ENCODE data around the gene TM4SF18.
"Not testable (repeated sequence)": the region's sequence is repeated elsewhere in the genome, so short reads cannot be mapped to it uniquely, and the experiment has no call there.

The TM4SF18 gene

DNA sequence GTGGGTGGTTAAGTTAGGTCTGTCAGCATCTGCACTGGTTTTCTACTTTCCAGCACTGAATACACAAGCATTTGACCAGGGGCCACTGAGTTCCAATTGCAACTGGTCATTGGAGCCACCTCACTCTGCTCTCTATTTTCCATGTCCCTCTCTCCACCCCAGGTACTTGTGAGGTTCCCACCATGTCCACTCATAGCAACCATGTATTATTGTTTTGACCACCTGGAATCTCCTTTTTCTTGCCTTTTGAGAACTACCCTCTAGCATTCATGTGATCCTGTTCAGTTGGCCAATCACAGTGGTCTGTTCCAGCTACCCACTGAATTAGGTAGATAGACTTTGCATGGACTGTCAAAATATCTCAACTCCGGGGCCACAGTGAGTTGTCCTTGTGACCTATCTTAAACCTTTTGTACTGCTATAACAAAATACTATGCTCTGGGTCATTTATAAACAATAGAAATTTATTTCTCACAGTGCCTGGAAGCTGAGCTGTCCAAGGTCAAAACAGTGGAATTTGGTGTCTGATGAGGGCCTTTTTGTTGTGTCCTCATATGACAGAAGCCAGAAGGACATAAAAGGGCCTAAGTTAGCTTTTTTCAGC lies 20.2 kb upstream of the TM4SF18 start:
- no peak overlapping the region for H3K27ac Mint-ChIP-seq
- no peak for ATAC-seq
- no peak overlapping the region for H3K4me3 Mint-ChIP-seq
- DNase-seq = no peak
- H3K27me3 Mint-ChIP-seq = peaks cover 16% of the 10 kb centered on the region
- H3K4me1 Mint-ChIP-seq = no peaks in the 10 kb centered on the region
- H3K36me3 Mint-ChIP-seq (ENCODE audit: low read depth) = no peaks in the 10 kb centered on the region
- no peaks in the 10 kb centered on the region for H3K9me3 Mint-ChIP-seq

DNA sequence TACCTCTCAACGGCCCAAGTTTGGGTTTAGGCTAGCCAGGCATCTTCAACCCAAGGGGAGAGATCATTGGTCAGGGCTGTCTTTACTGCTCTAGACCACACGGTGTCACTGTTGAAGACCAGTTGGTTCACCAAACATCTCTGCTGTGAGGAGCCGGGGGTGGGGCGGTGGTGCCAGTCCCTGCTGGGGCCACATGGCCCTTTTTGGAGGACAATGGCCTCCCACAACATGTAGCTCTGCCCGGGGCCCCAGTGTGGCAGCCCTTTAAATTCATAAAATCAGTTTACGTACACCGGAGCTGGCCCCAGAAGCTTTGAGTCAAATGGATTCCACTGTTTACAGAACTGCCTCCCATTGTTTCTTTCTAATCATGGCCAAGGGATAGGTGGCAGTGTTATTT lies 19.1 kb upstream of the TM4SF18 start:
- no peak overlapping the region for H3K4me3 Mint-ChIP-seq
- DNase-seq (peak; percentile 29), ATAC-seq (peak; percentile 57)
- H3K27ac Mint-ChIP-seq = no peak overlapping the region
- H3K9me3 Mint-ChIP-seq = no peaks in the 10 kb centered on the region
- H3K27me3 Mint-ChIP-seq = peaks cover 14% of the 10 kb centered on the region
- H3K36me3 Mint-ChIP-seq (ENCODE audit: low read depth) = no peaks in the 10 kb centered on the region
- no peaks in the 10 kb centered on the region for H3K4me1 Mint-ChIP-seq

DNA sequence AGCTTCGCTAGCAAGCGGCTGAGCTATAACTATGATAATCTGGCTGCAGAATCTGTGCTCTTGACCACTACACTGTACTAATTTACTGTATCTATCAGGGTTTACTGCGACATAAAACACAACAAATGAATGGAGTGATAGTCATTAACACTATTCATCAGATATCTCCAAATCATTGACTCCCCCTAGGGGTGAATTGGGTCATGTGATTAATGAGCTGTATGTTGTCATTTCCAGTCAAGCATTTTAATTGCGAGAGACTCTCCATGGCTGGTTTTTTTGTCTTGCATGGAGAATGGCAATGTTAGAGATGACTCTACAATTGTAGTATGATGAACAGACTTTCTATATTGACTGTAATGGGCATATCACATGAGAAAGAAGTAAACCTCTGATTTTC lies 10.5 kb upstream of the TM4SF18 start:
- Mint-ChIP-seq H3K36me3 (ENCODE audit: low read depth) (no peaks in the 10 kb centered on the region), H3K27ac (no peak overlapping the region), H3K9me3 (no peaks in the 10 kb centered on the region), H3K4me3 (no peak overlapping the region), H3K4me1 (no peaks in the 10 kb centered on the region), H3K27me3 (peaks cover 30% of the 10 kb centered on the region)
- ATAC-seq (no peak), DNase-seq (no peak)

DNA sequence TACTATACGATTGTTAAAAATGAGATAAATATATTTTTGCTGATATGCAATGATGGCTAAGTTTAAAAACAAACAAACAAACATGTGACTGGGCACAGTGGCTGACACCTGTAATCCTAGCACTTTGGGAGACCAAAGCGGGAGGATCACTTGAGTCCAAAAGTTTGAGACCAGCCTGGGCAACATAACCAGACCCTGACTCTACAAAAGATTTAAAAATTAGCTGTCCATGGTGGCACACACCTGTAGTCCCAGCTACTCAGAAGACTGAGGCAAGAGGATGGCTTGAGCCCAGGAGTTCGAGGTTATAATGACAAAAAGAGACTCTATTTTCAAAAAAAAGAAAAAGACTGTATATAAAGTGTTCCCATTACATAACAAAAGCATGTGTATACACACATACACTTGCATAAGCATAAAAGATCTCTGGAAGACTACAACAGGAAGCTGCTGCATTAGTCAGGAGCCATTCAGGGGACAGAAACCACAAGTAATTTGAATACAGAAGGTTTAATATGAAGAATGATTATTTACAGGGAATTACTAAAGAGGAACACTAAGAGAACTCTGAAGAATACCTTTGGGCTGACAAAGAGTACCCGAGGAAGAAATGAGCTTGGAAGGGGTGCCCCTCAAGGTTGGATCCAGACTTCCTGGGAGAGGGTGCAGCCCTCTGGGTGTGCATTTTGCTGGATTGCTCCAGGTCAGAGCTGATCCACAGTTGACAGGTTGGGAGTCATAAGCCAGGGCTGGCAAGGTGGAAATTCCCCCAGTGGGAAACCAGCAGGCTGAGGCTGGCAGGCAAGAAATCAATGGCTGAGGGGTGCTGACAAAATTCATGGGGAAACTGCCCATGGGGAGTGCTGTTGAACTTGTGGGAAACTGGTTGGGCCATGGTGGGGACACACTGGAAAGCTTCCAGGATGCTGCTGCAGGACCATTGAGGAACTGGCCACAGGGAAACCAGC lies 9.3 kb upstream of the TM4SF18 start:
- peaks cover 24% of the 10 kb centered on the region for H3K27me3 Mint-ChIP-seq
- ATAC-seq = no peak
- no peak overlapping the region for H3K27ac Mint-ChIP-seq
- H3K9me3 Mint-ChIP-seq = no peaks in the 10 kb centered on the region
- no peaks in the 10 kb centered on the region for H3K4me1 Mint-ChIP-seq
- no peak overlapping the region for H3K4me3 Mint-ChIP-seq
- no peaks in the 10 kb centered on the region for H3K36me3 Mint-ChIP-seq (ENCODE audit: low read depth)
- no peak for DNase-seq

DNA sequence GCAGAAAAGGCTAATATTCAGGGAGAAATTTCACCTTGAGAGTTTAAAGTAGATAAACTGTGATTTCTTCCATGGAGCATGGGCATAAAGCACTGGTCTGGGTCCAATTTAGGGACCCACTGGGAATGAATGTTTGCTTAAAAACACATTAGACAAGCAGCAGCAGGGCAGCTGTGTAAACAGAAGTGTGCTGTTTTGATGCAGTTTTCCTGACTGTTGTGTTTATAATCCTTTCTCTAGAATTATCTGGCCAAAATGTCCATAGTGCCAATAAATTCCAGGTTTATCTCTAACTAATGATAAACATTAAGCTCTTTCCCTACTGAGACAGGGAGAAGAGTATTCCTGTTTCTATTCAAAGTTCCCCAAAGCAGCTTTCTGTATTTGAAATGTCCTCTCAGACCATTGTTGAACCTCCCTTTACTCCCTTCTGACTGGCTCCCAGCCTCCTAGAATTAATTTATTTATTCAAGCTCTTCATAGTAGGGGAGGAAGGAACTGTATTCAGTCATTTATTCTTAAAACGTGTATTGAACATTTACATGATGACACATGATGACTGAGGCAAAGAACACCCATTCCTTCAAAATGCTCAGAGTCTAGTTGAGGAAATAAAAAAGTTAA lies 7.0 kb upstream of the TM4SF18 start:
- no peaks in the 10 kb centered on the region for H3K36me3 Mint-ChIP-seq (ENCODE audit: low read depth)
- H3K27ac Mint-ChIP-seq = no peak overlapping the region
- DNase-seq = no peak
- no peaks in the 10 kb centered on the region for H3K9me3 Mint-ChIP-seq
- peaks cover 24% of the 10 kb centered on the region for H3K27me3 Mint-ChIP-seq
- H3K4me3 Mint-ChIP-seq = no peak overlapping the region
- ATAC-seq = no peak
- no peaks in the 10 kb centered on the region for H3K4me1 Mint-ChIP-seq

DNA sequence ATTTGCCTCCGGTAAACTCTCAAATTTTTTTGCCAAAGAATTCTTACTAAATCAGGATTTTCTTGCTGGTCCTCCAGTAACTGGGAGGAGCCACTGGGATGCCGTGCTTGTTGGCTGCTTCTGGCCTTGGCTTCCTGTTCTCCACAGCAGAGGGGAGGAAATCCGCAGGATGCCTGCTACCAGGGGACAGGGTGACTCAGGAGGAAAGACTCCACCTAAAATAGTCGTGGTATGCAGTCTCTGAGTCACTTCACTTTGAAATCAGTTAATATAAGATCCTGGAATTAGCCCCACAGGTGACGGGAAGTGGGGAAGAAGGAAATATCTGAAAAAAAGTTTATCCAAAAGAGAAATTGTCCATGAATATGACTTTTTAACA lies 6.5 kb upstream of the TM4SF18 start:
- Mint-ChIP-seq H3K36me3 (ENCODE audit: low read depth) (no peaks in the 10 kb centered on the region), H3K4me1 (no peaks in the 10 kb centered on the region), H3K9me3 (no peaks in the 10 kb centered on the region), H3K27me3 (peaks cover 24% of the 10 kb centered on the region), H3K27ac (no peak overlapping the region), H3K4me3 (no peak overlapping the region)
- DNase-seq (no peak), ATAC-seq (no peak)

DNA sequence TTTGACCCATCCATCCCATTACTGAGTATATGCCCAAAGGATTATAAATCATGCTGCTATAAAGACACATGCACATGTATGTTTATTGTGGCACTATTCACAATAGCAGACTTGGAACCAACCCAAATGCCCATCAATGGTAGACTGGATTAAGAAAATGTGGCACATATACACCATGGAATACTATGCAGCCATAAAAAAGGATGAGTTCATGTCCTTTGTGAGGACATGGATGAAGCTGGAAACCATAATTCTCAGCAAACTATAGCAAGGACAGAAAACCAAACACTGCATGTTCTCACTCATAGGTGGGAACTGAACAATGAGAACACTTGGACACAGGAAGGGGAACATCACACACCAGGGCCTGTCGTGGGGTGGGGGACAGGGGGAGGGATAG lies 4.0 kb upstream of the TM4SF18 start:
- ATAC-seq; H3K36me3 Mint-ChIP-seq (ENCODE audit: low read depth); H3K27ac Mint-ChIP-seq; H3K4me3 Mint-ChIP-seq; H3K9me3 Mint-ChIP-seq; DNase-seq; H3K4me1 Mint-ChIP-seq: not testable (repeated sequence)
- peaks cover 17% of the 10 kb centered on the region for H3K27me3 Mint-ChIP-seq

DNA sequence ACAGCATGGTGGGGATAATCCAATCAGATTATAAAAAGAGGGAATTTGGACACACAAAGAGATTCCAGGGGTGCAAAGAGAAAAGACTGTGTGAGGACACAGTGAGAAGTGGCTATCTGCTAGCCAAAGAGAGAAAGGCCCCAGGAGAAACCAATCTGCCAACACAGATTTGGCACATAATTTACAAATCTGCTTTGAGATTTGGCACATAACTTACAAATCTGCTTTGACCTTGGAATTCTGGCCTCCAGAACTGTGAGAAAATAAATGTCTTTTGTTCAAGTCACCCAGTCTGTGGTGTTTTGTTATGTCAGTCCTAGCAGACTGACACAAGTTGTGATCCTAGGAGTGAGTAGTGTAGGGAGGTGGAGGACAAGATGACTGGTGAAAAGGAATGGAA lies 3.5 kb upstream of the TM4SF18 start:
- Mint-ChIP-seq H3K4me3 (no peak overlapping the region), H3K27me3 (peaks cover 17% of the 10 kb centered on the region), H3K9me3 (no peaks in the 10 kb centered on the region), H3K27ac (no peak overlapping the region), H3K36me3 (ENCODE audit: low read depth) (no peaks in the 10 kb centered on the region), H3K4me1 (no peaks in the 10 kb centered on the region)
- DNase-seq = no peak
- no peak for ATAC-seq

DNA sequence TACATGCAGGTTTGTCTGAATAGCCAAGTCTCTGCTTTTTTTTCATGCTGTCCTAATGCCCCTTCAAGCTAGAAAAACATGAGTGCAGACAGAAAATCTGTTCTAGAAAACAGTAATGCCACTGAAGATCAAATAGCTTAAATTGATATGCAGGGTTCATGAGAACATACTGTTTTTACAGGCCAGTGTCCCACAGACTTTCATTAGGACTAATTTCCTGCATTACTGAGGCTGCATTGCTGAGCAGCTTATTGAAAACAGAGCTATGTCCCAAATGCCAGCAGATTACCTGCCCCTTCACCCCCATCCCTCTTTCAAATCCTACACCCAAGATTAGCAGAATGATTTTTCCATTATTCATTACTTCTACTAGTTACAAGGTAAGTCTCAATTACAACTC lies 665 bp downstream of the TM4SF18 start:
- no peaks in the 10 kb centered on the region for H3K9me3 Mint-ChIP-seq
- H3K4me3 Mint-ChIP-seq = no peak overlapping the region
- no peaks in the 10 kb centered on the region for H3K27me3 Mint-ChIP-seq
- ATAC-seq = no peak
- no peaks in the 10 kb centered on the region for H3K36me3 Mint-ChIP-seq (ENCODE audit: low read depth)
- no peak for DNase-seq
- no peak overlapping the region for H3K27ac Mint-ChIP-seq
- no peaks in the 10 kb centered on the region for H3K4me1 Mint-ChIP-seq

DNA sequence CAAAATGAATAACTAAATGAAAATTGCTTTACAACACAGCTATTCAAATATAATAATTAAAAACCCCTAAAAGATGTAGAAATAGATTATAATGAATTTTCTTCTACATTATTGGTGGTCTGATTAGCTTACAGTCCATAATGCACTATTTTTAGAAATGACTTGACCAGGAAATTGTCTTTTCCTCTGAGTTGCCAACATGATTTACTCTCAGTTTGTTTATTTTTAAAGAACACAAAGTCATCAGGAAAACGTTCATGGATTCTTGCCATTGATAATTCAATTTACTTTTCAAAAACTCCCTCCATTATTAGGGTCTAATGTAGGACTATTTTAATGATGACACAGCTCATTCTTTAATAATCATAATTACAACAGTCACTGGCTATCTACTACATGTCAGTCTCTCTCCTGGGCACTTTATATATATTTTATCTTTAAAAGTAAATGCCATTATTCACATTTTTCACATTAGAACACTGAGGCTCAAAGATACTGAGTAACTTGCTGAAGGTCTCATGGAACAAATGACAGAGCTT lies 1.1 kb downstream of the TM4SF18 start:
- Mint-ChIP-seq H3K27me3 (no peaks in the 10 kb centered on the region), H3K9me3 (no peaks in the 10 kb centered on the region), H3K4me3 (no peak overlapping the region), H3K36me3 (ENCODE audit: low read depth) (no peaks in the 10 kb centered on the region), H3K4me1 (no peaks in the 10 kb centered on the region), H3K27ac (no peak overlapping the region)
- no peak for ATAC-seq
- no peak for DNase-seq

DNA sequence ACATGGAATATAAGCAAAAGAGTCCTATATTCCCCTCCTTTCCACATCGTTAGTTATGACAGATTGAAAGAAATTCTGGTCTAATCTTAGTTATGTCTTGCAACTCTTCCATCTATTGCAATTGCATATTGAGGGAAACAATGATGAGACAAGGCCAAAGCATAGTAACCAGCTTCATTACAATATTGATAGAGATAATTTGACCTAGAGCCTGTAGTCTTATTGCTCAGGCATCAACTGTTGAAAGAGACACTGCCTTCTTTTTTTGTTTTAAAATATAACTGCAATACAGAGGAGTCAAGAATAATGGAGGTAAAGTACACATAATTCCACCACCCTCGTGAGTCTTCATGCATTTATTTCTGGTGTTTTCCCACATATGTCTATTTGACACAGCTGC lies 2.0 kb downstream of the TM4SF18 start:
- no peak overlapping the region for H3K27ac Mint-ChIP-seq
- H3K4me1 Mint-ChIP-seq = no peaks in the 10 kb centered on the region
- no peaks in the 10 kb centered on the region for H3K9me3 Mint-ChIP-seq
- DNase-seq (no peak), ATAC-seq (no peak)
- no peaks in the 10 kb centered on the region for H3K36me3 Mint-ChIP-seq (ENCODE audit: low read depth)
- no peaks in the 10 kb centered on the region for H3K27me3 Mint-ChIP-seq
- no peak overlapping the region for H3K4me3 Mint-ChIP-seq

DNA sequence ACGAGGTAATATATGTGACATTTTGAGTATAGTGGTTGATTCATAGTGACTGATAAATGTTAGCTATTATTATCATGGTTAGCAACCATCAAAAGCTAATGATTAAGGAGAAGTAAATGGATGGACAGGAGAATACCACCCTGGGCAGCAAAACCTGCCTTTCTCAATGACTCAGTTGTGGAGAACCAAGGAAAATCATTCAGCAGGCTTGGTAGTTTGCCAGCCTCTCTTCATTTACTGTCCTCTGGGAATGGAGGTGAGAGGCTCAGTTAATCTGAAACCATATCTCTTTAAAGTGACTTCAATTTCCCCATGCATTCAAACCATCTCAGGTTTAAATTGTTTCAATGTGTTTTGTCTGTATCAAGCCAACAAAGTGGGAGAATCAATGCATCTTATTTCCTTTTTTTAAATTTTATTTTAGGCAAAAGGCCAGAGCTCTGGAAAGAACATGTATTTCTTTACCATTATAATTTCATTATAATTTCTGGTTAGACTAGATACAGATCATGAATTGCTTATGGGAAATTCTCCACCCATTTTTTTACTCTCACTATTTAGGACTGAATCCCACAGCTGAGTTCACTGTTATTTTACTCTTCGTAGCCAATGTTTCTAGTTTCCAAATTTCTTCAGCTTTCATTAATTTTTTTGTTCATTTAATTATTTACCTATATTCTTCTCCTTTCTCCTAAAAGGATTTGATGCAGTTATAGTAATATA lies 2.7 kb downstream of the TM4SF18 start:
- DNase-seq = no peak
- no peak for ATAC-seq
- no peaks in the 10 kb centered on the region for H3K9me3 Mint-ChIP-seq
- no peaks in the 10 kb centered on the region for H3K27me3 Mint-ChIP-seq
- H3K27ac Mint-ChIP-seq = no peak overlapping the region
- H3K4me3 Mint-ChIP-seq = no peak overlapping the region
- no peaks in the 10 kb centered on the region for H3K36me3 Mint-ChIP-seq (ENCODE audit: low read depth)
- H3K4me1 Mint-ChIP-seq = no peaks in the 10 kb centered on the region

DNA sequence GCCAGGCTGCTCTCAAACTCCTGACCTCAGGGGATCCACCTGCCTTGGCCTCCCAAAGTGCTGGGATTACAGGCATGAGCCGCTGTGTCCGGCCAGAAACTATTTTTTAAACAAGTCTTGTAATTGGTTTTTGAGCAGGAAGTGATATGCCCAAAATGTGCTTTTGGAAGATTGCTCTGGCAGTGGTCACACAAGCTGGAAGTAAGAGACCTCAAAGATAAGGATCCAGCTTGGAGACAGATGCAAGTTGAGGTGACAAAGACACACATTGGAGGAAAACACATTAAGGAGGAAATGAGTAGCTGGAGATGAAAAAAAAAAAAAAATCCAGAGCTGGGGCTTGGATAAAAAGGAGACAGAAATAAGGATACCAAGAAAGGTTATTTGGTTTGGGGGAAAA lies 6.3 kb downstream of the TM4SF18 start:
- no peaks in the 10 kb centered on the region for H3K36me3 Mint-ChIP-seq (ENCODE audit: low read depth)
- H3K27ac Mint-ChIP-seq = no peak overlapping the region
- no peaks in the 10 kb centered on the region for H3K9me3 Mint-ChIP-seq
- no peak overlapping the region for H3K4me3 Mint-ChIP-seq
- DNase-seq = no peak
- no peaks in the 10 kb centered on the region for H3K27me3 Mint-ChIP-seq
- H3K4me1 Mint-ChIP-seq = no peaks in the 10 kb centered on the region
- ATAC-seq = no peak

DNA sequence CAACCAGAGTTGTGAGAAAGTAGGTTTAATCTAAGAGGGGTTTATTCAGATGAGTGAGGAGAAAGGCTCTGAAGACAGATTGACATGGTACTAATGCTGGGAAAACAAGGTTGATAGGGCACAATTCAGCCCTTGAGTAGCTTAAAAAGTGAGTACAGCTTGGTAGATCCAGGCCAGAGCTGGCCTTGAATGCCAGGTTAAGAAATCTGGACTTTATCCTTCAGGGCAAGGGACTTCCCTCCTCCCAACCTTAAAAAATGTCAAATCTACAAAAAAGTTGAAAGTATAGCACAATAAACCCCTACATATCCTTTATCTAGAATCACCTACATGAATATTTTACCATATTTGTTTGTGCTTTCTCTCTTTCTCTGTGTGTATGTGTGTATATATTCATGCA lies 7.9 kb downstream of the TM4SF18 start:
- Mint-ChIP-seq H3K36me3 (ENCODE audit: low read depth) (no peaks in the 10 kb centered on the region), H3K9me3 (no peaks in the 10 kb centered on the region), H3K4me3 (no peak overlapping the region), H3K27me3 (no peaks in the 10 kb centered on the region), H3K27ac (no peak overlapping the region), H3K4me1 (no peaks in the 10 kb centered on the region)
- ATAC-seq (no peak), DNase-seq (no peak)

Data from activated naive CD8-positive, alpha-beta T cell treated with anti-CD3 and anti-CD28 coated beads, Interleukin-2, amount 50 U/mL, for 24 hours (primary cell).